Tibial artery (tissue), 4 donors: Measurements from ENCODE around the gene MNX1.

ENCODE experiments used
- DNase-seq, 2 donors: peaks; one replicate each; pipeline ENCODE4 v3.0.0-alpha.2; 2019
- H3K27ac ChIP-seq, 2 donors: fragments of 200-600 bp; sonication (generic) in 1 of 2; 1 replicate in 1 of 2; 2 replicates in 1 of 2; pipeline ENCODE4 v1.5.1; 2018 to 2019; ENCODE audit warnings: mild to moderate bottlenecking in 1 of 2
- H3K27me3 ChIP-seq, 2 donors: fragments of 200-600 bp; sonication (generic) in 1 of 2; one replicate each; pipeline versions ENCODE4 v1.5.1 to v1.6.0; 2016 to 2019
- H3K36me3 ChIP-seq, 3 donors: fragments of 200-600 bp; sonication (generic) in 2 of 3; one replicate each; pipeline ENCODE4 v1.5.1; 2016 to 2019; ENCODE audit warnings: mild to moderate bottlenecking in 2 of 3
- H3K4me1 ChIP-seq, 4 donors: fragments of 200-600 bp; sonication (generic) in 2 of 4; 1 replicate in 3 of 4; 2 replicates in 1 of 4; pipeline ENCODE4 v1.5.1; 2016 to 2019
- H3K4me3 ChIP-seq, 2 donors: fragments of 200-600 bp; sonication (generic) in 1 of 2; 1 replicate in 1 of 2; 2 replicates in 1 of 2; pipeline ENCODE4 v1.5.1; 2018 to 2019; ENCODE audit warnings: mild to moderate bottlenecking in 2 of 2
- H3K9me3 ChIP-seq, 3 donors: fragments of 200-600 bp; sonication (generic) in 1 of 3; one replicate each; pipeline ENCODE4 v1.5.1; 2016 to 2019
- intact Hi-C: fragments of 100-400 bp; cut with DNase I; formaldehyde crosslinking; loops from one replicate; pipeline ENCODE4 v1.15.0; 2023; ENCODE audit warnings: low total_unique reads
- TF ChIP-seq, protein P1 (sequence below), 2 experiments: fragments of 200-600 bp in 1 of 2; fragments of 450-650 bp in 1 of 2; IDR thresholded peaks; one replicate each; pipeline ENCODE4 v1.5.1; 2017 to 2019; ENCODE audit warnings: antibody characterized with exemption in 2 of 2, mild to moderate bottlenecking in 1 of 2, moderate library complexity in 1 of 2

The MNX1 gene

DNA sequence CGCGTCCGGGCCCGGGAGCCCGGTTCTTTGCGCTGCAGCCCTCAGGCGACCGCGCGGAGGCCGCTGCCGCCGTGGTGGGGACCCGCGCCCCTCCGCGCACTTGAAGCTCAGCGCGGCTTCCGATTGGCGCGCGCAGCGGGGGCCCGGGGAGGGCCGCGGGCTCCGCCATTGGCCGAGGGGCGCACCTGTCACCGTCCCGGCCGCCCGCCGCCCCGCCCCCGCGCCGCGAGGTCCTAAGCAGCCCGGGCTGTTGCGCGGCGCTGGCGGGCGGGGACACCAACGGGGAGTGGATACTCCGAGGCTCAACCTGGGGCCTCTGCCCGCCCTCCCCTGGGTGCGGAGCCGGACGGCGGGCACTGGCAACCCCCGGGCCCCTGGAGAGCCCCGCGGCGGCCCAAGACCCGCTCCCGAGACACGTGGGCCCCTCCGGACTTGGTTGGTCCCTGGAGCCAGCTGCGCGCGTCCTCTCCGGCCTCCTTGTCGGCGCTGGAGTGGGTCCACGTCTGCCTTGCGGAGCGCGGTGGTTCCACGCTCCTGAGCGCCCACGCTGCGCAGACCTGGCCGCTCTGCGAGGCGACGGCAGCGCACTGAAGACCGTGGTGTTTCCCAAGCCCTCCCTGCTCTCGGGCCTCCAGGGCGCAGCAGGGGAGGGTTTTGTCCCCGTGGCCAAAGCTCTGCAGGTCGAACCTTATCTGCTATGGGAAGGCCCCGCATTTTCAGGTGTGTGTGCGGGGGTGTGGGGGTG, at the start of gene MNX1:
Gene MNX1 (minus strand): TSS at position 76 of the 745 bp plus-strand sequence. CDS start 313 bp downstream, outside the sequence.
- peaks cover 4 to 97% of the 10 kb centered on the region in 2 donors for H3K27me3 ChIP-seq
- no peaks in the 10 kb centered on the region for H3K36me3 ChIP-seq
- TF ChIP-seq, protein P1, sequence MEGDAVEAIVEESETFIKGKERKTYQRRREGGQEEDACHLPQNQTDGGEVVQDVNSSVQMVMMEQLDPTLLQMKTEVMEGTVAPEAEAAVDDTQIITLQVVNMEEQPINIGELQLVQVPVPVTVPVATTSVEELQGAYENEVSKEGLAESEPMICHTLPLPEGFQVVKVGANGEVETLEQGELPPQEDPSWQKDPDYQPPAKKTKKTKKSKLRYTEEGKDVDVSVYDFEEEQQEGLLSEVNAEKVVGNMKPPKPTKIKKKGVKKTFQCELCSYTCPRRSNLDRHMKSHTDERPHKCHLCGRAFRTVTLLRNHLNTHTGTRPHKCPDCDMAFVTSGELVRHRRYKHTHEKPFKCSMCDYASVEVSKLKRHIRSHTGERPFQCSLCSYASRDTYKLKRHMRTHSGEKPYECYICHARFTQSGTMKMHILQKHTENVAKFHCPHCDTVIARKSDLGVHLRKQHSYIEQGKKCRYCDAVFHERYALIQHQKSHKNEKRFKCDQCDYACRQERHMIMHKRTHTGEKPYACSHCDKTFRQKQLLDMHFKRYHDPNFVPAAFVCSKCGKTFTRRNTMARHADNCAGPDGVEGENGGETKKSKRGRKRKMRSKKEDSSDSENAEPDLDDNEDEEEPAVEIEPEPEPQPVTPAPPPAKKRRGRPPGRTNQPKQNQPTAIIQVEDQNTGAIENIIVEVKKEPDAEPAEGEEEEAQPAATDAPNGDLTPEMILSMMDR (IDR thresholded peaks at IDR 0.05), result no peak
- peak in 1 of 2 donors; percentile 45 for DNase-seq
- intact Hi-C loops, result no loop called here
- H3K27ac ChIP-seq, result no peak within 1 kb of the TSS
- H3K4me3 ChIP-seq, result peak within 1 kb of the TSS; percentile 45 to 55
- no peaks in the 10 kb centered on the region for H3K9me3 ChIP-seq
- H3K4me1 ChIP-seq, result peaks cover 0 to 29% (median 22%) of the 10 kb centered on the region in 4 donors

DNA sequence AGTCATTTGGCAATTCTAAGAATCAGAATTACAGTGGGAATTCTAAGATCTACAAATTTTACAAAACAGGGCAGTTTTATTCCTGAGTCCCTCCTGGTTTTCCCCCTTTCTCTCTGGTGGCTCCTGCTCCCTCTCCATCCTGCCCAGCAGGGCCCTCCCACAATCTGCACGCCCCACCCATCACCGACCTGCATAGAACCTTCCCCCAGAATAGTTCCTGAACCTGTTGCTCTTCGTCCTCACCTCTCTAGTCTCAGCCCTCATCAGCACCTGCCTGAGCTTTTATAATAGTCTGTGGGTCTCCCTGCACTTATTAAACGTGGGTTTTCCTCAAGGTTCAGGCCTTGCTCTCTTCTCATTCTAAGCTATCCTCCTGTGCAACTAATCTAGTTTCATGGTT, 49.1 kb upstream of the MNX1 start:
- peaks cover 0 to 4% of the 10 kb centered on the region in 2 donors for H3K27me3 ChIP-seq
- H3K9me3 ChIP-seq, result peaks cover 0 to 20% (median 10%) of the 10 kb centered on the region in 3 donors
- no peaks in the 10 kb centered on the region for H3K4me1 ChIP-seq
- no peak overlapping the region for H3K4me3 ChIP-seq
- no peak for DNase-seq
- intact Hi-C loops, result no loop called here
- no peaks in the 10 kb centered on the region for H3K36me3 ChIP-seq
- H3K27ac ChIP-seq, result no peak overlapping the region
- TF ChIP-seq, protein P1 (IDR thresholded peaks at IDR 0.05), result no peak

DNA sequence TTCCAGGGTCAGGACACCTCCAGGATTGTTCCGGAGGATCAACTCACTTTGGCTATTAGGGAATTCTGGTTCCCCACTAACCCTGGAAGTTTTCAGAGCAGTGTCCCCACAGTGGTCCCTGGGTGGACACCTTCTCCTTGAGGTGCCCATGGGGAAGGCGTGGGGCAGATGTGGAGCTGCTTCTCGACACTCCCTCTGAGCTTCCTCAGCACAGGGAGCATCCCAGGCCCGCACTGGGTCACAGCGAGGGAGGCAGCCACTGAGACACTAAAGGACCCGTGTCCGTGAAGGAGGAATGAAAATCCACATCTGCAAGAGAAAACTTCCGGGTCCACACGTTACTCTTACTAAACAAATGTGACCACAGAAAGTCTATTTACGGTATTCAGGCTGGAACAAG, 48.2 kb upstream of the MNX1 start:
- Histone ChIP-seq H3K27ac (no peak overlapping the region), H3K27me3 (peaks cover 0 to 4% of the 10 kb centered on the region in 2 donors), H3K4me3 (no peak overlapping the region), H3K36me3 (no peaks in the 10 kb centered on the region), H3K9me3 (peaks cover 0 to 18% (median 10%) of the 10 kb centered on the region in 3 donors), H3K4me1 (no peaks in the 10 kb centered on the region)
- no peak for DNase-seq
- TF ChIP-seq, protein P1 (IDR thresholded peaks at IDR 0.05), result no peak
- intact Hi-C loops, result no loop called here

DNA sequence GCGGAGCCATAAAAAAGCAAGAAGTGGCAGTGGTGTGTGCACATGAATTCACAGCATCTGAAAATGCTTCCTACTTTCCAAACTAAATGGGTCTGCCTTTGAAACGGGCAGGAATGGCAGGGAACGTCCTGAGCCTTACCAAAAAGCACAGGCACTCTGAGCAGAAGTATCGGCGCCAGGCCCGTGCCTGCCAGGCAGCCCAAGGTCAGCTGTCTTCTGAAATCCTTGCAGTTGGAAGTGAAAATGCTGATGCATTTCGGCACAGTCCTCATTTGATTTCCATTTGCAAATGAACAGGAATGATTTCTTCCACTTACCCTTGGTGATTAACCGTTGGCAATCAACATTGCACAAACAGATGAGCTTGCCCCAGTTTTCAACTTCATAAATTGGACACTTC, 47.6 kb upstream of the MNX1 start:
- TF ChIP-seq, protein P1 (IDR thresholded peaks at IDR 0.05), result no peak
- Histone ChIP-seq H3K27ac (no peak overlapping the region), H3K27me3 (peaks cover 0 to 4% of the 10 kb centered on the region in 2 donors), H3K9me3 (peaks cover 0 to 18% (median 10%) of the 10 kb centered on the region in 3 donors), H3K4me3 (no peak overlapping the region), H3K36me3 (no peaks in the 10 kb centered on the region), H3K4me1 (no peaks in the 10 kb centered on the region)
- DNase-seq, result no peak
- intact Hi-C loops, result no loop called here

DNA sequence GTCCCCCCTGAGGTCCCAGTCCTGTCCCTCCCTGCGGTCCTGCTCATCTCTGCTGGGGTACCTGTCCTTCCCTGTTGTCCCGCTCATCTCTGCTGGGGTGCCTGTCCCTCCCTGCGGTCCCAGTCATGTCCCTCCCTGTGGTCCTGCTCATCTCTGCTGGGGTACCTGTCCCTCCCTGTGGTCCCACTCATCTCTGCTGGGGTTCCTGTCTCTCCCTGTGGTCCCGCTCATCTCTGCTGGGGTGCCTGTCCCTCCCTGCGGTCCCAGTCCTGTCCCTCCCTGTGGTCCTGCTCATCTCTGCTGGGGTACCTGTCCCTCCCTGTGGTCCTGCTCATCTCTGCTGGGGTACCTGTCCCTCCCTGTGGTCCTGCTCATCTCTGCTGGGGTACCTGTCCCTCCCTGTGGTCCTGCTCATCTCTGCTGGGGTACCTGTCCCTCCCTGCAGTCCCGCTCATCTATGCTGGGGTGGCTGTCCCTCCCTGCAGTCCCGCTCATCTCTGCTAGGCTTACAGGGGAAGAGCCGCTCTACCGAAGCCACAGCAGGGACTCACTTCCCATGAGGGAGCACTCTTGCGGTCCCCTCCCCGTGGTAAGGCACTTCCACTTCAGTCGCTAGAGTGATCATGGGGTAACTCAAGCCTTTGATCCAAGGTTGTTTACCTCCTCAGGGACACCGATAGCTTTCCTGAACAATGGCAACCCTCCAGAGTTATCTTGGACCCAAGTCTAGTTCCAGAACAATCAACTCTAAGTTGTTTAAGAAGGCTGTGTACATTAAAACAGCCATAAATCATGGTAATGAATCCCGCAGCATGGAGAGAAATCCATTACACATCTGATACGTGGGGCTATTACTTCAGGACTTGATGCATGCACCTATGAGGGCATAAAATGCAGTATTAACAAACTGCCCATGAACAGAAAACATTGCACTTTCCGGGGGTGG, 46.8 kb upstream of the MNX1 start:
- H3K9me3 ChIP-seq, result peaks cover 0 to 14% (median 9%) of the 10 kb centered on the region in 3 donors
- intact Hi-C loops, result no loop called here
- H3K4me3 ChIP-seq, result no peak overlapping the region
- DNase-seq, result no peak
- peaks cover 0 to 4% of the 10 kb centered on the region in 2 donors for H3K27me3 ChIP-seq
- no peak overlapping the region for H3K27ac ChIP-seq
- H3K4me1 ChIP-seq, result no peaks in the 10 kb centered on the region
- TF ChIP-seq, protein P1 (IDR thresholded peaks at IDR 0.05), result no peak
- no peaks in the 10 kb centered on the region for H3K36me3 ChIP-seq
